Bone marrow (tissue), 2 donors: ENCODE results near the gene PDGFRB.
A peak's percentile ranks its signal among the peaks of the same experiment; 100 is the strongest.

ENCODE experiments used
- DNase-seq, 2 donors: peaks; one replicate each; lab custom pipeline; 2025; lab: John Stamatoyannopoulos, UW

PDGFRB gene

GRCh38 chr5:150155258-150156026 is at the start of gene PDGFRB:
TSS of gene PDGFRB (minus strand) at chr5:150155845. CDS start at chr5:150137047, 18,798 bp downstream.
- peak in 1 of 2 donors; percentile 32 for DNase-seq

DNA sequence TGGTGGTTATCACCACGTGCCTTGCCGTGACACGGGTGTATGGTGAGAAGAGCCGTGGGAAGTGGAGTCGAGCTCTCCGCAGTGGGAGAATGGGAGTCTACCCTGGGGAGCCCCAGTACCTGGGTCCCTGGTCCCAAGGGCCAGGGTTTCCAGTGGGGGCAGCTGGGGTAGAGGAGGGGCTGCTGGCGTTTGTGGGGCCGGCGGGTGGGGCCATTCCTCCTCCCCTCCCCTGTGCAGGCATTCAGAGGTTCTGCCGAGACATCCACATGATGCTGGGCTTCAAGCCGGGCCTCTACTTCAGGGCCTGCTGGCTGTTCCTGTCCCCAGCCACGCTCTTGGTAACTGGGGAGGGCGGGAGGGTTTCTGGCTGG is 48.9 kb upstream of the PDGFRB start:
- no peak for DNase-seq

DNA sequence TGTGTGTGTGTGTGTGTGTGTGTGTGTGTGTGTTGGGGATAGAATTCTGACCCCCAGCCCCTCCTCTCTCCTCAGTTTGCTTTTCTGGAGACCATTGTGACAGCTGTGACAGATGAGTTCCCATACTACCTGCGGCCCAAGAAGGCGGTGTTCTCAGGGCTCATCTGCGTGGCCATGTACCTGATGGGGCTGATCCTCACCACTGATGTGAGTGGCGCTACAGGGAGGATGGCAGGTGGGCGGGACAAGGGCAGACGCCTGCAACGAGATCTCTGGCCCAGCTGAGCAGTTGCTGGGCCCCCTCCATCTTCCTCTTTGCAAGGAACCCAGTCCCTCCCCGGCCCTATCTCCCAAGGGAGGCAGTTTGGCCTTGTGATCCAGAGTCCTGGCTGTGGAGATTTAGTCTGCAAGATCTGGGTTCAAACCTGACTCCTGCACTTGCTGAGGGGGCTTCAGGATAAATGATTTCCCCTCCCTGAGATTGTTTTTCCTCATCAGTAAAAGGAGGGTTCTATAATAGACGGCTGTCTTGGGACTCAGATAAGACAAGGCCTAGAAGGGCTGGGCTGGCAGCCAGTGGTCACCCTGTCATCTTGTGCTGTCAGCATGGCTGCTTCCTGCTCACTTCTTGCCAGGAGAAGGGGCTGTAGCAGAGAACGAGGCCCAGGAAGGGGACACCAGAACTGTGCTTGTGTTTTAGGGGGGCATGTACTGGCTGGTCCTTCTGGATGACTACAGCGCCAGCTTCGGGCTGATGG is 48.4 kb upstream of the PDGFRB start:
- DNase-seq = no peak

DNA sequence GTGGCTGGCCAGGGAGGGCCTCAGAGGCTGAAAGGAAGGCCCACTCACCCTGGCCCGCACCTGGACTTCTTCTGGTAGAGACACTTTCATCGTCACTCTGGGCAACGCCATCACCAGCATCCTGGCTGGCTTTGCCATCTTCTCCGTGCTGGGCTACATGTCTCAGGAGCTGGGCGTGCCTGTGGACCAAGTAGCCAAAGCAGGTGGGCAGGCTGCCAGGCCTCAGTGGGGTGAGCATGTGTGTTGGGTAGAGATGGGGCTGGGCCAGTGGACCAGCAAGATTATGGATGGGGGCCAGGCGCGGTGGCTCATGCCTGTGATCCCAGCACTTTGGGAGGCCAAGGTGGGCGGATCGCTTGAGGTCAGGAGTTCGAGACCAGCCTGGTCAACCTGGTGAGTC is 46.9 kb upstream of the PDGFRB start:
- DNase-seq = no peak

DNA sequence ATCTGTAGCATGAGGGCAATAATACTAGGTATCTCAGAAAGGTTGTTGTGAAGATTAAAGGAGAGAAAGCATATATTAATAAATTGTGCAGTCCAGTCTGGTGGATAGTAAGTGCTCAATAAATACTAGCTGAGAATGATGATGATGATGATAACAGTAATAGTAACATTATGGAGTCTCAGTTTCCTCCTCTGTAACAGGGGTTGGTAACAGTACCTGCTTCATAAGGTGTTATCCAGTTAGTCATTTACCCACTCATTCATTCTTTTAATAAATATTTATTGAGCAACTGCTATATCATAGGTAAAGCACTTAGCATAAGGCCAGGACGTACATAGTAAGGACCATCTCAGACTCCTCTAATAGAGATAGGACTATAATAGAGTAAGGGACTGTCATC is 41.8 kb upstream of the PDGFRB start:
- no peak for DNase-seq

GRCh38 chr5:150196986-150197385 is 41.3 kb upstream of the PDGFRB start:
- no peak for DNase-seq

GRCh38 chr5:150196514-150196913 is 40.9 kb upstream of the PDGFRB start:
- DNase-seq = no peak

DNA sequence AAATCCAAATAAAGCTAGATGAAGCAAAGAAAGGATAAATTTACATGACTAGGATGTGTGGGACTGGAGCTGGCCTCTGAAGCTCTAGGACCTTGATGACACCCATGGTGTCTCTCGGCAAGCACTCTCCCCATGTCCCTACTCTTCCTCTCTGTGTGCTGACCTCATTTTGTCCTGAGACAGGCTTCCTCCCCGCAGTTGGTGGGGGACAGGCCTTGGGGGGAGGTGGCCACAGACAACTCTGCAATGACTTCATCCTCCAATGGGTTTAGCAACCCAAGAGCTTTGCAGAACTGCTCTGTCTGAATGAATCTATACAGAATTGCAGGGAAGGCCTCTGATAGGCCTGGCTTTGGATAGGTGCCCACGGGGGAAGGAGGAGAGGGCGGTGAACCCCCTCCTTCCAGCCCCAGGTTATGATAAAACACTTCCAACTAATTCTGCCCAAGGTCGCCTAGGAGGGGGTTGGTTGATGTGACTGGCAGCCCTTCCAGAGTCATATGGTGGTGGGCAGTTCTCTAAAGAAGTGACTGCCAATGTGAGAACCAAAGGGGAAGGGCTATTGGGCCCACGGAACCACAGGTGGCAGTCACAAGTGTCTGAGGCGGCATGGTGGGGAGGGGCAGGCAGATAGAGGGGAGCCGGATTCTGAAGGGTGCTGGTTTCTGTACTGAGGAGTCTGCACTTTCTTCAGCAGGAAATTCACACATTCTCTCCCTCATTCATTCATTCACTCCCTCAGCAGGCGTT is 40.3 kb upstream of the PDGFRB start:
- DNase-seq = no peak

- no peak for DNase-seq
Observed at GRCh38 chr5:150192462-150192861, 36.8 kb upstream of the PDGFRB start.

DNA sequence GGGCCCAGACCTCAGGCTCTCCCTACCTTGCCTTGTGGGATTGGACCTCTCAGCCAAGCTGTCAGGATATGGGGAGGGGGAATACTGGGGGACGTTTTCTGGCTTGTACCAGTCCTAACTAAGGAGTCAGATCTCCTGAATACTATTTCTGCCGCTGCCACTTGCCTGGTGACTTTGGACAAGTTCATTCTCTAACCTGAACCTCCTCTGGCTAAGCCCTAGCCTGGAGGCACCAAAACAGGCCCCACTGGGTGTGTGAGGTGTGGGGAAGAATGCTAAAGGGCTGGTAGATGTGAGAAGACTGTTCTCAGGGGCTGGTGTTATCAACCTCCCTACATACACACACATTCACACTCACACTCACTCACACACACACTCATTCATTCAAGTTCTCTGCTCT is 35.3 kb upstream of the PDGFRB start:
- DNase-seq = no peak

- no peak for DNase-seq
Observed at GRCh38 chr5:150190503-150190979, 34.9 kb upstream of the PDGFRB start.

- DNase-seq = no peak
Observed at GRCh38 chr5:150189728-150190502, 34.3 kb upstream of the PDGFRB start, which contains the start of gene SLC6A7. TSS of gene SLC6A7 (plus strand) at chr5:150190062. CDS start at chr5:150190328, 266 bp downstream.

GRCh38 chr5:150189326-150189725 is 33.7 kb upstream of the PDGFRB start:
- no peak for DNase-seq

GRCh38 chr5:150188146-150188842 is 32.6 kb upstream of the PDGFRB start:
- DNase-seq = no peak

DNA sequence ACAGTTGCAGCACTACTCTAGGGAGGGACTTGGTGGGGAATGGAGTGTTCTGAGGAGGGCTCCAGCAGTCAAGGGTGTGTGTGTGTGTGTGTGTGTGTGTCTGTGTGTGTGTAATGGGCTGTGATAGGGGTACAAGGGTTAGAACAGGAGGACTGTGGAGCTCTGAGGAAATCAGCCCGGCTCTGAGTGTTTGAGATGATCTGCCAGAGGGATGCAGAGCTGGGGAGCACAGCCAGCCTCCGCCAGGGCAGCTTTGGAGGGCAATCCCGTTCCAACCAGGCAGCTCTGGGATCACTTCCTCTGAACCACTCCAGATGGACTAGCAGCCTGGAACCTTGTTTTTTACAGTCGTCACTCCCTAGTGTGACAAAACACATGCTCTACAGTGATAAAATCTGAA is 31.3 kb upstream of the PDGFRB start:
- DNase-seq = no peak

GRCh38 chr5:150186137-150186536 is 30.5 kb upstream of the PDGFRB start:
- DNase-seq = no peak

GRCh38 chr5:150184990-150185912 is 29.6 kb upstream of the PDGFRB start:
- DNase-seq = no peak

DNA sequence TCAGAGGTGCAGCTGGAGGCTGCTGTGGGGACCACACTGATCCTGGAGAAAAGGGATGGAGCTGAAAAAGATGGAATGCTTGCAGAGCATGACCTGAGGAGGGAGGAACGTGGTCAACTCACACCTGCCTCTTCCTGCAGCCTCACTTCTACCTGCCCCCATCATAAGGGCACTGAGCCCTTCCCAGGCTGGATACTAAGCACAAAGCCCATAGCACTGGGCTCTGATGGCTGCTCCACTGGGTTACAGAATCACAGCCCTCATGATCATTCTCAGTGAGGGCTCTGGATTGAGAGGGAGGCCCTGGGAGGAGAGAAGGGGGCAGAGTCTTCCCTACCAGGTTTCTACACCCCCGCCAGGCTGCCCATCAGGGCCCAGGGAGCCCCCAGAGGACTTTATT is 28.4 kb upstream of the PDGFRB start:
- DNase-seq = no peak

DNA sequence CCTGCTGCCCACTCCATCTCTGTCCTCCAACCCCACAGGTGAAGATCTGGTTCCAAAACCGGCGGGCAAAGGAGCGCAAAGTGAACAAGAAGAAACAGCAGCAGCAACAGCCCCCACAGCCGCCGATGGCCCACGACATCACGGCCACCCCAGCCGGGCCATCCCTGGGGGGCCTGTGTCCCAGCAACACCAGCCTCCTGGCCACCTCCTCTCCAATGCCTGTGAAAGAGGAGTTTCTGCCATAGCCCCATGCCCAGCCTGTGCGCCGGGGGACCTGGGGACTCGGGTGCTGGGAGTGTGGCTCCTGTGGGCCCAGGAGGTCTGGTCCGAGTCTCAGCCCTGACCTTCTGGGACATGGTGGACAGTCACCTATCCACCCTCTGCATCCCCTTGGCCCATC is 27.8 kb upstream of the PDGFRB start:
- no peak for DNase-seq

DNA sequence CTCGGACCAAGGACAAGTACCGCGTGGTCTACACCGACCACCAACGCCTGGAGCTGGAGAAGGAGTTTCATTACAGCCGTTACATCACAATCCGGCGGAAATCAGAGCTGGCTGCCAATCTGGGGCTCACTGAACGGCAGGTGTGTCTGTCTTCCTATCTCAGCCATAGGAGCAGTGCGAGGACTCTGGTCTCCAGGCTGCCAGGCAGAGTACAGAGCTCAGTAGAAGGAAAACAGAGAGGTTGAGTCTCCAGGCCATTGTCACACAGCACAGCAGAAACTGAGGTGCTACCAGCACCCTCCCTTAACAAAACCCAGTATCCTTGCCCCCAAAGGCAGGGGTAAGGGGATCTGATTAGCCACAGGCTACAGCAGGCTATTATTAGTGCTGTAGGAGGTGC is 27.1 kb upstream of the PDGFRB start:
- no peak for DNase-seq
